HG03520 (cell line): Measurements from ENCODE around the gene INPP5E.
A peak's percentile ranks its signal among the peaks of the same experiment; 100 is the strongest.

Source experiments
- ATAC-seq: cut with Tn5 transposase; IDR thresholded peaks from one replicate; pipeline ENCODE4 v1.9.1; 2021; ENCODE audit warnings: mild to moderate bottlenecking, moderate library complexity; ENCODE audit not compliant: unreplicated experiment

The INPP5E gene

DNA sequence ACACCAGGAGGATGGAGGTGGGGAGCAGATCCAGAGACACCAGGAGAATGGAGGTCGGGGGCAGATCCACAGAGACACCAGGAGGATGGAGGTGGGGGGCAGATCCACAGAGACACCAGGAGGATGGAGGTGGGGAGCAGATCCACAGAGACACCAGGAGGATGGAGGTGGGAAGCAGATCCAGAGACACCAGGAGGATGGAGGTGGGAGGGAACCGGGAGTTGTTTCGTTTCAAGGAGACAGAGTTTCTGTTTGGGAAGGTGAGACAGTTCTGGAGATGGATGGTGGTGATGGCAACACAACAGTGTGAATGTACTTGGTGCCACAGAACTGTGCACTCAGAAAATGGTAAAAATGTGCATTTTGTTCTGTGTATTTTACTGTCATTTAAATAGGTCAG is 9.0 kb upstream of the INPP5E start:
- ATAC-seq = no peak

- no peak for ATAC-seq
Observed at GRCh38 chr9:136447173-136447778, 7.6 kb upstream of the INPP5E start.

- no peak for ATAC-seq
Observed at GRCh38 chr9:136445799-136446198, 6.2 kb upstream of the INPP5E start.

DNA sequence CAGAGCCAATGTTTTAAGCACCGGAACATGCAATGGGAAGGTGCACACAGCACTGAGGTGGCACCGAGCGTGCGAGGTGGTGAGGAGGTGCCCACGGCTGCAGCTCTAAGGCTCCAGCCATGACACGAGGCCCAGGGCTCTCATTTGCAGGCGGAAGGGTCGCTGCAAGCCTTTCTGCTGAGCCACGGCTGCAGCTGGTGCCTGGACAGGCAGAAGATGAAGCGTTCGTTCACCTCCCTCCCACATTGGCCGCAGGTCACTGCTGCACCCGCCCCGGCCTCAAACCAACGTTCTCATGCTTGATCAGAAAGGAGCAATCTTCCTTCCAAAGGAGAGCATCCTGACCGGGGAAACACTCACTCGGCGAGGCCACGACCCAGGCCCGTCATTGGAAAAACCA is 4.5 kb upstream of the INPP5E start:
- ATAC-seq = no peak

GRCh38 chr9:136443687-136444086 is 4.0 kb upstream of the INPP5E start:
- ATAC-seq = no peak

- no peak for ATAC-seq
Observed at GRCh38 chr9:136443087-136443486, 3.4 kb upstream of the INPP5E start.

DNA sequence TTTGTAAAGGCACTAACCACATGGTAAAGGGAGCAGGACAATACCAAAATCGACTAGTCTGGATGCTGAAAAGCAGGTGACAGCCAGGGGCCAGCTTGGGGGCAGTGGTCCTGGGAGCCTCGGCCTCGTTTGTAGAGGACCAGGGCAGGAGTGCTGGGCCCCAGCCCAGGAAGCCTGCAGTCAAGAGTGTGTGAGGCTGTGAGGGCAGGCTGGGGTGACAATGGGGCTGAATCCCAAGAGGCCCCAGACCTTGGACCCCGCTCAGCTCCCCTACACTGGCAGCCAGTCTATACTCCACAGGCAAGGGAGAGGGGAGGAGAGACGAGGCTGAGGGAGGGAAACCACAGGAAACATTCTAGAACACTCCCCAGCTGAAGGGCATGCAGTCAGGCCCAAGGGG is 2.6 kb upstream of the INPP5E start:
- ATAC-seq = no peak

GRCh38 chr9:136441681-136442245 is 2.1 kb upstream of the INPP5E start:
- ATAC-seq = no peak

DNA sequence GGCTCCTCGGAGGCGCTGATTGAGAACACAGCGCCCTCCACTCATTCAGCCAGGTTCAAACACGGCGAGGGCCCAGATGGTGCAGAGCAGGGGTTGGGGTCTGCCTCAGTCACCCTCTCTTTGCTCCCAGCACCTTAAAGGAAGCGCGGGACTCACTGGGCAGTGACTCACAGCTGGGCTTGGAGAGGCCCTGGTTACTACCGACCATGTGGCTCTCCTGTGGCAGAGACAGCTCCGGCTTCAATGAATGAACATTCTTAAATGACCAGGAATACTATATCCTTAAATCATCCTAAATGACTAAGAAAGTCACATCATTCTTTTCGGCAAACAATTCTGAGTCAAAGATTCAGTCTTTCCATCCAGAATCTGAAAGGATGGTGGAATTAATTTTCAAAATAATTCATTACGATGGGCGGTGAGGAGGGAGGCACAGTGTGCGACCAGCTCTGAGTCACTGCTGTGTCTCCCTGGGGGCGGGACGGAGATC is 1.6 kb upstream of the INPP5E start:
- ATAC-seq = no peak

DNA sequence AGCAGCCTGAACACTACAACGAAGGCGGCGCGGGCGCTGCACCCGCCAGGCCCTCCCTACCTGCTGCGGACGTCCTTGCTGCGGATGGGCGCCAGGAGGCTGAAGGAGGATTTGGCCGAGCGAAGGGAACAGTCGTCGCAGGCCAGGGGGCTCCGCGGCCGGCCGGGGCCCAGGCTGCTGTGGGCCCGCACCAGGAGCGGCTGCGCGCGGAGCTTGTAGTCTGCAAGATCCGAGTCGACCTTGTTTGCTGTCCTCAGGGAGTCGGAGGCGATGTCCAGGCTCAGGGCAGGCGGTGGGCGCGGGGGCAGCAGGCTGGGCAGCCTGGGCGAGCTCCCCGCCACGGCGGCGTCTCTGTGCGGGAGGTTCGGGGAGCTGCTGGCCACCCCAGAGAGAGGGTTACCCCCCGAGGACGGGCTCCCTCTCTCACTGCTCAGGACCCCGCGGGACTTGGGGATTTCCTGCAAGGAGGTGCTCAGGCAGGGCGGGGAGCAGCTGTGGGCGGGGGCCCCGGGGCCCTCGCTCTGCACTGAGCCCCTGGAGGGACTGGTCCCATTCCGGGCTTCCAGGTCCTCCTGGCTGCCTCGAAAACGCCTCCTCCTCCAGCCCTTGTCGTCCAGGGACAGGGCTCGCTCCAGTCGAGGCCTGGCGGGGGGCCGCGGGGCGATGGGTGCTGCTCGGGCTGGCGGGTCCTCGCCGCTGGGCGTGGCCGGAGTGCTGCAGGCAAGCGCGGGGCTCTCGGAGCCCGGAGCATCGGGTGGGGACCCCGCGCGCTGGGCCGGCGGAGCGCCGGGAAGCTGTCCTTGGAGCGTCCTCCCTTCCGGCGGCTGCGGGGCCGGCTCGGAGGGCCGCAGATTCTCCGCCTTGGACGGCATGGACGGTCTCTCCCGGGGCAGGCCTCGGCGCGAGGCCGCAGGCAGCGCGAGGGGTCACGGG is 831 bp downstream of the INPP5E start:
- peak; percentile 44 for ATAC-seq

DNA sequence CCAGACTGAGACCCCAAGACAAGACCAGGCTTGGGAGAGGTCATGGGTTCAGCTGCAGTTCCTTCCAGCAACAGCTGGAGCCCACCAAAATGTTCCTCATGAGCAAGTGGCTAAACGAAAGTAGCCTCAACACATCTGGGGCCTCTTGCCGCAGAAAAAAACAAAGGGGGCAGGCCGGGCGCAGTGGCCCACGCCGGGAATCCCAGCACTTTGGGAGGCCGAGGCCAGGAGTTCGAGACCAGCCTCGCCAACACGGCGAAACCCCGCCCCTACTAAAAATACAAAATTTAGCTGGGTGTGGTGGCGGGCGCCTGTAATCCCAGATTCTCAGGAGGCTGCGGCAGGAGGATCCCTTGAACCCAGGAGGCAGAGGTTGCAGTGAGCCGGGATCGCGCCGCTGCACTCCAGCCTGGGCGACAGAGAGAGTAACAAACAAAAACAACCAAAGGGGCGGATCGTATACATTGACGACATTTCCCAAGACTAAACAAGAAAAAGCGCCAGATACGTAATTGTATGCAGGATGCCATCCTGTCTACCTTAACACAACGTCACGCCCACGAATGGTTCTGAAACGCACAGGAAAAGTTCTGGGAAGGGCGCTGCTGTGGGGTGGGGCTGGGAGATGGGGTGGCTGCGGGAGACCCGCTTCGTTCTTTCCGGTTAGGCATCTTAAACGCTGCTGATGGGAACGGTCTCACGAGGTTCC is 1.7 kb downstream of the INPP5E start:
- no peak for ATAC-seq

DNA sequence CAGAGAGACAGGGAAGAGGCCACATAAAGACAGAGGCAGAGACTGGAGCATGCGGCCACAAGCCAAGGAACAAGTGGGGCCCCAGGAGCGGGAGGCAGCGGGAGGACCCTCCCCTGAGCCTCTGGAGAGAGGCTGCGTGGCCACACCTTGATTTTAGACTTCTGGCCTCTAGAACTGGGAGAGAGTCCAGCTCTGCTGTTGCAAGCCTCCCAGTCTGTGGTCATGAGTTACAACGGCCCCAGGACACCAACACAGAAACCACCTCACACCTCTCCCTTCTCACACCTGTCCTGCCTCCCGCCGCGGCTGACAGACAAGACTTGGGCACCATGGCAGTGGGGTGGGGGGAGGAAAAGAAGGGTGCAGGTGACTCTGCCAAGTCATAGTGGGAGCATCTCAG is 2.2 kb downstream of the INPP5E start:
- ATAC-seq = no peak

- ATAC-seq = no peak
Observed at GRCh38 chr9:136436055-136436634, 3.5 kb downstream of the INPP5E start.

GRCh38 chr9:136434580-136435169 is 5.0 kb downstream of the INPP5E start:
- ATAC-seq = no peak

- no peak for ATAC-seq
Observed at GRCh38 chr9:136433849-136434579, 5.6 kb downstream of the INPP5E start.

- ATAC-seq = no peak
Observed at GRCh38 chr9:136433043-136433715, 6.5 kb downstream of the INPP5E start.

DNA sequence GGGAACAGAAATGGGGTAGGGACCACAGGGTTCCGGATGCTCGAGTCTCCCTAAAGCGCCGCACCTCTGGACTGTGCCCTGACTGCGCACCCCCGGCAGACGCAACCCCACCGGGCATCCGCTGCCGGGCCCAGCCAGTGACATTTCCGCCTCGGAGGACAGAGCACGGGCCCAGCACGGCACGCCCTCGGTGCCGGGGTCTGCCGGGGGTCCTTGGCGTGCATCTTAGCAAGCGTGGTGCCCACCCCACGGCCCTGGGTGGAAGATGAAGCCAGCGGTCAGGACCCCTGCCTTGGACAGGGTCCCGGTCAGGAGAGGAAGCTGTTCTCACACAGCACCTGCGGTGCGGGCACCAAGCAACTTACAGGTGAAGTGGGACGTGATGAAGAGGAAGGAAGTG is 7.1 kb downstream of the INPP5E start:
- no peak for ATAC-seq

- ATAC-seq = no peak
Observed at GRCh38 chr9:136431782-136432350, 7.8 kb downstream of the INPP5E start.
